ENCODE results near the gene ANK3. TPM values are rescaled to one million over a fixed set of nuclear protein-coding genes. Genes with fewer than 3 reads are reported as not detected.

Gene ANK3
- total and polyA plus RNA-seq, 2 donors (not counting 3 experiments of a cell fraction or from before 2014, with no cell fraction given): 0.88 to 8.5 TPM

DNA sequence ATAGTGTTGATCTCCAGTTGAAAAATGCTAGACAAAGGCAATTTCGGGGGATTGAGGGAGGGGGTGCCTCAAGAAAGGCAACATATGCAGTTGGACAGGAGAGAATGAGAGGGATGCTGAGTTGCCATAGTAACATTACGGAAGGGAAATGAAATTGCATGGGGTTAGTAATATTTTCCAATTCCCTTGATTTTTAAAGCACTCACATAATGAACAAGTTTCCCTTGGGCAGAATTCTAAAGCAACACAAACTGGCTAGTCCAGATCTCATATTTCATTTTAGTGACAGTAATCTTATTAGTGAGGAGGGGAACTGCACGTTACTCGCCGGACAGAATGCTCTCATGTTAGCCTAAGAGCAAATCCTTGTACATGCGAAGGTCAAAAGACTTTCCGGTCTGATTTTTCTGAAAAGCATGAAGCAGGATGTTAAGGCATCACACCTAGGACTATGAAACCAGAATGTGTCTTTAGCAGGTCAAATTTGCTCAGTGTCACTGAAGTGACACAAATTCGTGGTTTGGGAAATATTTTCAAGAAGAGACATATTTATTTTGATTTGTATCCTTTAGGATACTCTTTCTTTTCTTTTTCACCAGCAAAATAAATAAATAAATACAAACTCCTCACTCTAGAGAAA, 165.5 kb downstream of the ANK3 start:
- Histone ChIP-seq H3K27ac (ENCODE audit: insufficient read depth, low read depth, low read length) (no peak overlapping the region), H3K9ac (replicated peaks; ENCODE audit: extremely low read depth, insufficient read depth, low read length) (no peak overlapping the region), H3K79me2 (ENCODE audit: control insufficient read depth, insufficient read depth, low read length) (no peaks in the 10 kb centered on the region), H2AFZ (ENCODE audit: low read depth, low read length) (no peak overlapping the region), H4K20me1 (replicated peaks; ENCODE audit: control insufficient read depth, extremely low read depth, insufficient read depth, low read length) (no peaks in the 10 kb centered on the region), H3K4me2 (ENCODE audit: insufficient read depth, low read length) (no peak overlapping the region), H3K9me1 (replicated peaks; ENCODE audit: control insufficient read depth, extremely low read depth, insufficient read depth, low read length) (no peaks in the 10 kb centered on the region), H3K4me1 (ENCODE audit: control insufficient read depth, extremely low read depth, insufficient read depth, low read length) (no peaks in the 10 kb centered on the region), H3K36me3 (ENCODE audit: control insufficient read depth in 2 of 2, extremely low read depth in 1 of 2, insufficient read depth in 2 of 2, low read length in 2 of 2) (no peaks in the 10 kb centered on the region), H3K4me3 (replicated peaks in 1 of 3; ENCODE audit: insufficient read depth in 1 of 3, low read depth in 1 of 3, low read length in 3 of 3) (no peak overlapping the region), H3K9me3 (replicated peaks; ENCODE audit: control insufficient read depth, insufficient read depth, low read length) (no peaks in the 10 kb centered on the region), H3K27me3 (ENCODE audit: control insufficient read depth in 2 of 2, insufficient read depth in 2 of 2, low read length in 2 of 2) (no peaks in the 10 kb centered on the region)
- TF ChIP-seq POLR2AphosphoS5 (IDR thresholded peaks at IDR 0.05; ENCODE audit: insufficient read depth, low read depth, low read length): no peak
- TF ChIP-seq CTCF (IDR thresholded peaks at IDR 0.05; ENCODE audit: extremely low read depth in 1 of 2, insufficient read depth in 1 of 2, low read depth in 1 of 2, low read length in 2 of 2): no peak
- no peak for TF ChIP-seq FOS (IDR thresholded peaks at IDR 0.05; ENCODE audit: borderline replicate concordance, insufficient read depth, low read length)
- no peak for TF ChIP-seq MAX (IDR thresholded peaks at IDR 0.05; ENCODE audit: insufficient read depth, insufficient read length)
- TF ChIP-seq EZH2 (IDR thresholded peaks at IDR 0.05; ENCODE audit: borderline replicate concordance, low read depth, low read length, severe bottlenecking): no peak
- no peak for TF ChIP-seq JUN (IDR thresholded peaks at IDR 0.05; ENCODE audit: borderline replicate concordance, insufficient read depth, insufficient read length, low read depth)
- no peak for TF ChIP-seq POLR2A (IDR thresholded peaks at IDR 0.05; ENCODE audit: low read depth, low read length)
- no peak for TF ChIP-seq GATA2 (IDR thresholded peaks at IDR 0.05; ENCODE audit: insufficient read depth, insufficient read length, low read depth, low read length)
- TF ChIP-seq MYC (IDR thresholded peaks at IDR 0.05; ENCODE audit: low read depth, low read length): no peak
- FAIRE-seq (no peak), DNase-seq (ENCODE audit: low read depth, low spot score) (no peak)
- ChIA-PET POLR2A (no interaction called here), CTCF (interaction anchor here (1.2 to 1.5 kb wide), 5 partner anchors 12 to 185 kb away, joined by 3 to 5 read pairs (median 4); no protein-coding TSS in a partner anchor)
- no TSS peak for BruUV-seq (replicated peaks)
- dilution Hi-C loops (cut with MboI; ENCODE audit: extremely low pct_ligation_motif_present, low sequenced_read_pairs): no loop called here
- intact Hi-C loops (cut with micrococcal nuclease): no loop called here
